ENCODE data around the gene PGM1. TPM values are rescaled to one million over a fixed set of nuclear protein-coding genes. Genes with fewer than 3 reads are reported as not detected.

PGM1 gene
- total RNA-seq, 4 donors from 2014 or later: 37.1 to 84.1 (median 63.2) TPM

- Histone ChIP-seq H3K27me3 (no peaks in the 10 kb centered on the region), H3K4me1 (no peaks in the 10 kb centered on the region), H3K36me3 (no peaks in the 10 kb centered on the region), H3K27ac (no peak overlapping the region), H3K4me3 (replicated peaks in 1 of 3) (no peak overlapping the region), H3K9me3 (no peaks in the 10 kb centered on the region)
- no peak for TF ChIP-seq CTCF (IDR thresholded peaks at IDR 0.05)
- no peak for TF ChIP-seq POLR2A (IDR thresholded peaks at IDR 0.05)
- intact Hi-C loops (cut with DNase I): loop anchor here (10.0 kb wide), 1 partner anchor 524 kb away; no protein-coding TSS in a partner anchor
- WGBS, 2 donors: 77 to 84% methylated on average over 3 of the region's 3 CpGs
- DNase-seq: no peak
These were observed 18.0 kb downstream of the PGM1 start for GRCh38 chr1:63611231-63611630.

- intact Hi-C loops (cut with DNase I): loop anchor here (10.0 kb wide), 1 partner anchor 522 kb away; no protein-coding TSS in a partner anchor
- WGBS, 2 donors: 79 to 89% methylated on average over 4 of the region's 4 CpGs
- TF ChIP-seq POLR2A (IDR thresholded peaks at IDR 0.05) (no peak), CTCF (IDR thresholded peaks at IDR 0.05) (no peak)
- H3K27me3 ChIP-seq: no peaks in the 10 kb centered on the region
- H3K9me3 ChIP-seq: no peaks in the 10 kb centered on the region
- DNase-seq: no peak
- H3K4me1 ChIP-seq: no peaks in the 10 kb centered on the region
- H3K36me3 ChIP-seq: no peaks in the 10 kb centered on the region
- H3K4me3 ChIP-seq (replicated peaks in 1 of 3): no peak overlapping the region
- H3K27ac ChIP-seq: no peak overlapping the region
These were observed 19.4 kb downstream of the PGM1 start for GRCh38 chr1:63612564-63612963.

GRCh38 chr1:63612971-63613370 is 19.8 kb downstream of the PGM1 start:
- intact Hi-C loops (cut with DNase I): loop anchor here (10.0 kb wide), 1 partner anchor 522 kb away; no protein-coding TSS in a partner anchor

GRCh38 chr1:63615768-63616420 is 22.7 kb downstream of the PGM1 start:
- H3K36me3 ChIP-seq: no peaks in the 10 kb centered on the region
- peak; percentile 51 to 54 for DNase-seq
- no peak overlapping the region for H3K27ac ChIP-seq
- WGBS, 2 donors: 36 to 41% methylated on average over 6 of the region's 6 CpGs
- TF ChIP-seq CTCF (IDR thresholded peaks at IDR 0.05) (peak; percentile 52 to 83 (median 76)), POLR2A (IDR thresholded peaks at IDR 0.05) (no peak)
- H3K4me1 ChIP-seq: peaks cover 0 to 4% of the 10 kb centered on the region in 2 donors
- intact Hi-C loops (cut with DNase I): loop anchor here (5.0 to 10.0 kb wide), 2 partner anchors 519 to 631 kb away; no protein-coding TSS in a partner anchor
- H3K4me3 ChIP-seq (replicated peaks in 1 of 3): no peak overlapping the region
- H3K27me3 ChIP-seq: no peaks in the 10 kb centered on the region
- no peaks in the 10 kb centered on the region for H3K9me3 ChIP-seq

More at GRCh38 chr1:63612971-63613370, 19.8 kb downstream of the PGM1 start:
- TF ChIP-seq CTCF (IDR thresholded peaks at IDR 0.05) (no peak), POLR2A (IDR thresholded peaks at IDR 0.05) (no peak)
- Histone ChIP-seq H3K9me3 (no peaks in the 10 kb centered on the region), H3K4me3 (replicated peaks in 1 of 3) (no peak overlapping the region), H3K27ac (no peak overlapping the region), H3K36me3 (no peaks in the 10 kb centered on the region), H3K27me3 (no peaks in the 10 kb centered on the region), H3K4me1 (no peaks in the 10 kb centered on the region)
- DNase-seq: no peak

- H3K4me3 ChIP-seq (replicated peaks in 1 of 3): no peak overlapping the region
- TF ChIP-seq POLR2A (IDR thresholded peaks at IDR 0.05): no peak
- no peak for TF ChIP-seq CTCF (IDR thresholded peaks at IDR 0.05)
- no peak for DNase-seq
- H3K9me3 ChIP-seq: no peaks in the 10 kb centered on the region
- no peaks in the 10 kb centered on the region for H3K36me3 ChIP-seq
- H3K27me3 ChIP-seq: no peaks in the 10 kb centered on the region
- intact Hi-C loops (cut with DNase I): loop anchor here (5.0 to 10.0 kb wide), 2 partner anchors 517 to 630 kb away; no protein-coding TSS in a partner anchor
- no peak overlapping the region for H3K27ac ChIP-seq
- WGBS, 2 donors: 95 to 98% methylated on average over 6 of the region's 6 CpGs
- H3K4me1 ChIP-seq: peaks cover 0 to 9% of the 10 kb centered on the region in 2 donors
These were observed 24.2 kb downstream of the PGM1 start for GRCh38 chr1:63617450-63617849.

Measured in thyroid gland (tissue), 4 donors.